BE2C (cell line): Measurements from ENCODE around the gene PID1.

Experiments used
- DNase-seq: peaks from one replicate; pipeline ENCODE4 v3.0.0-alpha.2; 2020
- H3K27me3 ChIP-seq: fragments of 250-450 bp; sonication (Bioruptor Pico); 2 replicates; pipeline ENCODE4 v1.5.1; 2020; ENCODE audit warnings: mild to moderate bottlenecking
- H3K36me3 ChIP-seq: fragments of 250-450 bp; sonication (Bioruptor Pico); 2 replicates; pipeline ENCODE4 v1.5.1; 2020; ENCODE audit warnings: mild to moderate bottlenecking
- H3K4me1 ChIP-seq: fragments of 250-450 bp; sonication (Bioruptor Pico); 2 replicates; pipeline ENCODE4 v1.5.1; 2020
- H3K4me3 ChIP-seq: 2 replicates; pipeline ENCODE4 v1.5.1; 2011; ENCODE audit warnings: low read depth, low read length
- H3K9me3 ChIP-seq: fragments of 250-450 bp; sonication (Bioruptor Pico); 2 replicates; pipeline ENCODE4 v1.5.1; 2020
- TF ChIP-seq, protein P1 (sequence below): IDR thresholded peaks from 2 replicates; pipeline ENCODE4 v1.5.1; 2012; ENCODE audit warnings: mild to moderate bottlenecking, low read depth, low read length

The PID1 gene

DNA sequence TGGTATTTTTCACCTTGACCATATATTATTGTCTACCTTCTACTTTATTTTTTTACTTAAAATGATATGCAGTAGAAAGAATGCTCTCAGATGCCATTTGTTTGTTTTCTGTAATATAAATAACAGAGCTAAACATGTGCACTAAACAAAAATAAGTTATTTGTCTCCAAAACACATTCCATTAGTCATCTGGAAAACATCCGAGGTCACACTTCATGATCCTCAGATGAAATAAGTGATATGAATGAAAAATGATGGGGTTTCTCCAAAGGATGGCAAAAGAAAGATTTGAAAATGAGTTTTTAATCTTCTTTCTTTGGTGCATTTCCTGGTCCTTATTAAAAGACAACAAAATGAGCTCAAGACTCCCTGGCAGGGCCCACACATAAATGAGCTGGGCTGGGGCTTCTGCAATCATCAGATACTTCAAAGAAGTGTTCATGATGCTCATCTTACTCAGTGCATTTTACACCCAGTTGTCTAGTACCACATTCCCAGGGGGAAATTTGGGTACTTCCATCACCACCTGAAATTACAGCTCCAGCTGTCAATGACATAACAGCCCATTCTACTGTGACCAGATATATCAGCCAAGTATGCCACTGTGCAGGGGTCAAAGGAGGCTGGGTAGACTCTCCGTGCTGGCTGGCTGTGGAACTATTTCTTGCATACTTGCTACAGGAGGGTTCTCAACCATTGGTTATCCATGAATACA lies 283.5 kb downstream of the PID1 start:
- no peak for DNase-seq
- TF ChIP-seq, protein P1, sequence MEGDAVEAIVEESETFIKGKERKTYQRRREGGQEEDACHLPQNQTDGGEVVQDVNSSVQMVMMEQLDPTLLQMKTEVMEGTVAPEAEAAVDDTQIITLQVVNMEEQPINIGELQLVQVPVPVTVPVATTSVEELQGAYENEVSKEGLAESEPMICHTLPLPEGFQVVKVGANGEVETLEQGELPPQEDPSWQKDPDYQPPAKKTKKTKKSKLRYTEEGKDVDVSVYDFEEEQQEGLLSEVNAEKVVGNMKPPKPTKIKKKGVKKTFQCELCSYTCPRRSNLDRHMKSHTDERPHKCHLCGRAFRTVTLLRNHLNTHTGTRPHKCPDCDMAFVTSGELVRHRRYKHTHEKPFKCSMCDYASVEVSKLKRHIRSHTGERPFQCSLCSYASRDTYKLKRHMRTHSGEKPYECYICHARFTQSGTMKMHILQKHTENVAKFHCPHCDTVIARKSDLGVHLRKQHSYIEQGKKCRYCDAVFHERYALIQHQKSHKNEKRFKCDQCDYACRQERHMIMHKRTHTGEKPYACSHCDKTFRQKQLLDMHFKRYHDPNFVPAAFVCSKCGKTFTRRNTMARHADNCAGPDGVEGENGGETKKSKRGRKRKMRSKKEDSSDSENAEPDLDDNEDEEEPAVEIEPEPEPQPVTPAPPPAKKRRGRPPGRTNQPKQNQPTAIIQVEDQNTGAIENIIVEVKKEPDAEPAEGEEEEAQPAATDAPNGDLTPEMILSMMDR = no peak
- Histone ChIP-seq H3K4me3 (no peak overlapping the region), H3K9me3 (no peaks in the 10 kb centered on the region; the same call in 1 of the 2 replicates), H3K27me3 (no peaks in the 10 kb centered on the region), H3K36me3 (no peaks in the 10 kb centered on the region), H3K4me1 (no peaks in the 10 kb centered on the region)

DNA sequence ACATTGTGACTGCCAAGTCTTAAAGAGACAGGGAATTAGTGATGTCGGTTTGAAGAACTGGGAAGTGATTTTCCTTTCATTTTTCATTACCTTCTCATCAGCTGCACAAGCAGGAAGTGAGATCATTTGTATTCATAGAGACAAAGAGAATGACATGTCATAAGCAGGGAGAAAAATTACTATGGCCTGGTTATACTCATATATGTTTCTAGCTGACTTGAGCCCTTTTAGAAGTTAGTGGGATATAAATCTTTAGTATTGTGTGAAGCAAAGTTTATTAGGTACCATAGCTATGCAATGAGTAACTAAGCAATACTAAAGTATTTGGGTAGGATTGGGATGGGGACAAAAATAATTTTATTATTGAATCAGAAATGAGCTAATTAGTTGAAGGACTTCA lies 284.1 kb downstream of the PID1 start:
- H3K4me1 ChIP-seq = no peaks in the 10 kb centered on the region
- no peaks in the 10 kb centered on the region for H3K27me3 ChIP-seq
- H3K36me3 ChIP-seq = no peaks in the 10 kb centered on the region
- DNase-seq = no peak
- no peak overlapping the region for H3K4me3 ChIP-seq
- TF ChIP-seq, protein P1 = no peak
- H3K9me3 ChIP-seq = no peaks in the 10 kb centered on the region; the same call in 1 of the 2 replicates

DNA sequence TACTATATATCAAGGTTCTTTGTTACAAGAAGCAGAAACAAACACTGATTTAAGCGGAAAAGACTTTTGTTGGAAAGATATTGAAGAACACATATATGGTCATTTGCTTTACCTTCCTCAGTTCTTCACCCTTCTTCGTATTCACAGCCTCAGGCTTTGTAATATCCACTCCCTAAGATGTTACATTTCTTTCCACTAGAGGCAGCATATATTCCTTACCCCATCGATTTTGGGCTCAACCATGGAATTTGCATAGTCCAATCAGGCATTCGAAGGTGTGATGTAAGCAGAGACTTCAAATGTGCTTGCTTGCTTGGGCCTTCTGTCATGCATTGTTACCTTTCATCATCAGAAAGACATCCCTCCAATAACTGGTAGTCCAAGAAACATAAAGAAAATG lies 287.4 kb downstream of the PID1 start:
- Histone ChIP-seq H3K36me3 (no peaks in the 10 kb centered on the region), H3K4me1 (no peaks in the 10 kb centered on the region), H3K9me3 (no peaks in the 10 kb centered on the region; the same call in 1 of the 2 replicates), H3K4me3 (no peak overlapping the region), H3K27me3 (no peaks in the 10 kb centered on the region)
- no peak for DNase-seq
- TF ChIP-seq, protein P1 = no peak

DNA sequence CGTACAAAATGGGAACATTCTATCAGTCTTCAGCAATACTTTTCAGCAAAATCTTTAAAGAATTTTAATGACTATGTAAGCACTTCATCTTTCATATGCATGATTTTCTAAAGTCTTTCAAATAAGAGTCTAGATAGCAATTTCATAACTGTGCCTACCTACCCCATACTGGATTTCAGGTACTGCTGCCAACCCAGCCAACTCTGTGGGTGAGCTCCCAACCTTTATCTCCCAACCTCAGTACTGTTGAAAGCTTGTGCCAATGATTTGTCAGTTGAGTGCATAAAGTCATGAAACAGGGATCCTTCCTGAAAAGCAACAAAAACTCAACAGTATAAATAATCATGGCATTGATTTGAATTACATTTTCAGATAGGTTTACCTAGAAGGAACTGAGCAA lies 296.9 kb downstream of the PID1 start:
- Histone ChIP-seq H3K4me3 (no peak overlapping the region), H3K27me3 (no peaks in the 10 kb centered on the region), H3K9me3 (no peaks in the 10 kb centered on the region), H3K4me1 (no peaks in the 10 kb centered on the region), H3K36me3 (no peaks in the 10 kb centered on the region)
- TF ChIP-seq, protein P1 = no peak
- no peak for DNase-seq
